HepG2 (cell line): ENCODE data around the gene S100A11.

Source experiments
- CEBPG ChIP-seq: IDR thresholded peaks from 2 replicates; pipeline ENCODE4 v1.6.1; 2016
- ELF4 ChIP-seq: sonication (generic); formaldehyde crosslinking; IDR thresholded peaks from 2 replicates; pipeline ENCODE4 v1.5.0; 2020; ENCODE audit warnings: missing genetic modification reagents, mild to moderate bottlenecking, moderate library complexity, borderline replicate concordance
- KAT2B ChIP-seq: fragments of 150-350 bp; IDR thresholded peaks from 2 replicates; pipeline ENCODE4 v1.6.1; 2014; ENCODE audit warnings: low read depth, low read length, borderline replicate concordance
- KLF6 ChIP-seq: IDR thresholded peaks from 2 replicates; pipeline ENCODE4 v1.8.0; 2016; ENCODE audit warnings: missing biosample characterization, missing genetic modification reagents
- NR3C1 ChIP-seq: sonication (generic); formaldehyde crosslinking; IDR thresholded peaks from 2 replicates; pipeline ENCODE4 v1.4.0; 2020; ENCODE audit warnings: missing genetic modification reagents
- RELA ChIP-seq: sonication (generic); formaldehyde crosslinking; IDR thresholded peaks from 2 replicates; pipeline ENCODE4 v1.4.0; 2020; ENCODE audit warnings: missing genetic modification reagents
- YY1 ChIP-seq: IDR thresholded peaks from 2 replicates; pipeline ENCODE4 v1.6.1; 2011; ENCODE audit warnings: low read length, low read depth, moderate library complexity, mild to moderate bottlenecking; ENCODE audit not compliant: insufficient read depth, insufficient replicate concordance
- TF ChIP-seq, protein P1 (sequence below): sonication (generic); formaldehyde crosslinking; IDR thresholded peaks from 2 replicates; pipeline ENCODE4 v1.5.0; 2020; ENCODE audit warnings: mild to moderate bottlenecking, missing genetic modification reagents, moderate library complexity

DNA sequence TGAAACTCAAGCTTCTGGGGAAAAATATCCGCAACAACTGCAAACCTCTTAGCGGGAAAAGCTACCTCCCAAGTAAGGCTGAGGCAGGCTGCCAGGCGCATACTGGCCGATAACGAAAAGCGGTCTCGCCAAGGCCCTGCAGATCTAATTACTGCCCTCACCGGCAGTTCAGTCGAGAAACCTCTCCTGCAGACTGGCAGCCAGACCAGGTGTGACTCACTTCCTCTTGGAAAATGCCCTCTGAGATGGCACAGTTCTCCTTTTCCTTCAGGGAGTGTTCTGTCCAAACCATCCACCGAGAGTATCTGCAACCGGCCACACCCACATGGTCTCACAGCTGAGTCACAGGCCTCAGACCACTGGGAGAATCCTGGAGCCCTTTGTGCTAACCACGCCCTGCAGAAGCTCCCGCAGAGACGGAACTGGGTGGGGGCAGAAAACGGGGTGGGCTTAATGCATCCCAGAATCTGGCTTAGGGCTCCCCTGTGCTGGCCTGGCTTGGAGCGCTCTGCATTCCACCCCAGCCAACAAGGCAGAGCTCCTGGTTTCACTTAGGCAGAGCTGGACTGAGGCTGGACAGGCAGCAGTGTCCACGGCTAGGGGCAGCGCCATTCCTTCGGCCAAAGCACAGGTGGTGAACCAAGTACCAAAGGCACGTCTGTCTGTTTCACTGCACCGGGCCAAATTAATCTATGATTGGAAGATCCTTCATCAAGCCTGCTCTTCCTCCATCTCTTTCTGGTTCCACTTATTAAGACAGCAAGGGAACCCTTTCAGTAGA, 44.3 kb downstream of the S100A11 start:
- TF ChIP-seq RELA (CRISPR knock-in tag), result no peak
- no peak for TF ChIP-seq KLF6 (CRISPR knock-in tag)
- TF ChIP-seq NR3C1 (CRISPR knock-in tag), result no peak
- no peak for TF ChIP-seq CEBPG
- TF ChIP-seq, protein P1, sequence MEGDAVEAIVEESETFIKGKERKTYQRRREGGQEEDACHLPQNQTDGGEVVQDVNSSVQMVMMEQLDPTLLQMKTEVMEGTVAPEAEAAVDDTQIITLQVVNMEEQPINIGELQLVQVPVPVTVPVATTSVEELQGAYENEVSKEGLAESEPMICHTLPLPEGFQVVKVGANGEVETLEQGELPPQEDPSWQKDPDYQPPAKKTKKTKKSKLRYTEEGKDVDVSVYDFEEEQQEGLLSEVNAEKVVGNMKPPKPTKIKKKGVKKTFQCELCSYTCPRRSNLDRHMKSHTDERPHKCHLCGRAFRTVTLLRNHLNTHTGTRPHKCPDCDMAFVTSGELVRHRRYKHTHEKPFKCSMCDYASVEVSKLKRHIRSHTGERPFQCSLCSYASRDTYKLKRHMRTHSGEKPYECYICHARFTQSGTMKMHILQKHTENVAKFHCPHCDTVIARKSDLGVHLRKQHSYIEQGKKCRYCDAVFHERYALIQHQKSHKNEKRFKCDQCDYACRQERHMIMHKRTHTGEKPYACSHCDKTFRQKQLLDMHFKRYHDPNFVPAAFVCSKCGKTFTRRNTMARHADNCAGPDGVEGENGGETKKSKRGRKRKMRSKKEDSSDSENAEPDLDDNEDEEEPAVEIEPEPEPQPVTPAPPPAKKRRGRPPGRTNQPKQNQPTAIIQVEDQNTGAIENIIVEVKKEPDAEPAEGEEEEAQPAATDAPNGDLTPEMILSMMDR (CRISPR knock-in tag), result no peak
- TF ChIP-seq KAT2B, result no peak
- TF ChIP-seq YY1, result no peak
- TF ChIP-seq ELF4, result no peak
